H1 (cell line): ENCODE measurements around the gene ADM. TPM values are rescaled to one million over a fixed set of nuclear protein-coding genes. Genes with fewer than 3 reads are reported as not detected.

Experiments used
- CTCF ChIA-PET: fragments of 300-600 bp; sonication (Branson Sonifier 250); formaldehyde crosslinking; loops from one replicate; lab custom pipeline; 2021; ENCODE audit not compliant: partially characterized antibody; lab: Charles Lee
- POLR2A ChIA-PET: fragments of 300-600 bp; sonication (Branson Sonifier 250); formaldehyde crosslinking; loops from one replicate; lab custom pipeline; 2021; ENCODE audit warnings: inconsistent platforms; ENCODE audit not compliant: partially characterized antibody; lab: Charles Lee
- DNase-seq, 2 experiments: peaks; one replicate each; pipeline versions ENCODE4 v3.0.0 to v3.0.0-alpha.2; 2010 to 2022; ENCODE audit warnings: low spot score in 2 of 2, low read depth in 1 of 2, mixed read lengths in 1 of 2
- FAIRE-seq: peaks from 2 replicates; lab custom pipeline; 2011; peaks lifted over from hg19 to GRCh38; lab: Jason Lieb, UNC
- H2AFZ ChIP-seq: 2 replicates; pipeline ENCODE4 v1.8.1; 2012; ENCODE audit warnings: low read length, inconsistent platforms
- H2AK5ac ChIP-seq: 2 replicates; pipeline ENCODE4 v1.6.1; 2013; ENCODE audit warnings: low read depth, low read length
- H2BK120ac ChIP-seq: replicated peaks from 2 replicates; pipeline ENCODE3; 2013; ENCODE audit warnings: low read depth, low read length, inconsistent platforms
- H2BK12ac ChIP-seq: 2 replicates; pipeline ENCODE4 v1.6.1; 2013; ENCODE audit warnings: low read depth, low read length
- H2BK15ac ChIP-seq: 2 replicates; pipeline ENCODE4 v1.6.1; 2013; ENCODE audit warnings: low read length
- H2BK20ac ChIP-seq: 2 replicates; pipeline ENCODE4 v1.6.1; 2013; ENCODE audit warnings: low read length
- H2BK5ac ChIP-seq: 2 replicates; pipeline ENCODE4 v1.6.1; 2013; ENCODE audit warnings: low read depth, low read length
- H3K14ac ChIP-seq: 2 replicates; pipeline ENCODE4 v1.6.1; 2013; ENCODE audit warnings: inconsistent platforms; ENCODE audit not compliant: insufficient read length
- H3K18ac ChIP-seq: 2 replicates; pipeline ENCODE4 v1.6.1; 2013; ENCODE audit warnings: low read length; ENCODE audit errors: extremely low read depth
- H3K23ac ChIP-seq: 2 replicates; pipeline ENCODE4 v1.6.1; 2013; ENCODE audit warnings: inconsistent platforms; ENCODE audit not compliant: insufficient read length
- H3K23me2 ChIP-seq: 2 replicates; pipeline ENCODE4 v1.6.1; 2013; ENCODE audit warnings: low read depth, low read length
- H3K27ac ChIP-seq: 2 replicates; pipeline ENCODE4 v1.6.1; 2011; ENCODE audit warnings: low read depth, low read length, inconsistent platforms
- H3K27me3 ChIP-seq, 4 experiments: replicated peaks in 1 of 4; 1 replicate in 1 of 4; 2 replicates in 3 of 4; pipeline versions ENCODE4 v1.6.1 to v1.8.1; 2011 to 2013; ENCODE audit warnings: low read length in 3 of 4, mild to moderate bottlenecking in 3 of 4, inconsistent platforms in 2 of 4, mixed read lengths in 2 of 4, moderate library complexity in 1 of 4; ENCODE audit not compliant: control insufficient read depth in 3 of 4, insufficient read depth in 3 of 4; ENCODE audit errors: extremely low read depth in 1 of 4
- H3K36me3 ChIP-seq, 4 experiments: 2 replicates each; pipeline versions ENCODE4 v1.6.1 to v1.8.1; 2011 to 2013; ENCODE audit warnings: mild to moderate bottlenecking in 4 of 4, low read length in 3 of 4, moderate library complexity in 2 of 4, control low read depth in 1 of 4, inconsistent platforms in 1 of 4; ENCODE audit not compliant: insufficient read depth in 4 of 4, control insufficient read depth in 2 of 4
- H3K4ac ChIP-seq: replicated peaks from 2 replicates; pipeline ENCODE3; 2013; ENCODE audit warnings: low read length, low read depth, mixed read lengths, inconsistent platforms; ENCODE audit not compliant: insufficient read length
- H3K4me1 ChIP-seq, 4 experiments: replicated peaks in 1 of 4; 1 replicate in 1 of 4; 2 replicates in 3 of 4; pipeline versions ENCODE4 v1.6.1 to v1.8.1; 2011 to 2013; ENCODE audit warnings: low read length in 3 of 4, inconsistent platforms in 2 of 4, mixed read lengths in 1 of 4; ENCODE audit not compliant: insufficient read depth in 4 of 4, control insufficient read depth in 3 of 4
- H3K4me2 ChIP-seq, 2 experiments: 2 replicates each; pipeline versions ENCODE4 v1.6.1 to v1.8.1; 2011 to 2013; ENCODE audit warnings: low read depth in 2 of 2, low read length in 2 of 2, control low read depth in 1 of 2, inconsistent platforms in 1 of 2, mild to moderate bottlenecking in 1 of 2; ENCODE audit not compliant: insufficient read depth in 1 of 2
- H3K4me3 ChIP-seq, 4 experiments: fragments of 200-600, 300-600 bp in 1 of 4; sonication (generic), shearing (Covaris generic), sonication (Bioruptor Twin) in 1 of 4; 2 replicates each; pipeline versions ENCODE4 v1.5.1 to v1.8.1; 2011 to 2016; ENCODE audit warnings: low read length in 4 of 4, low read depth in 3 of 4, control low read depth in 2 of 4, inconsistent platforms in 2 of 4, mild to moderate bottlenecking in 2 of 4, mixed read lengths in 1 of 4, moderate library complexity in 1 of 4; ENCODE audit not compliant: insufficient read depth in 2 of 4; ENCODE audit errors: extremely low read depth in 1 of 4
- H3K56ac ChIP-seq: replicated peaks from 2 replicates; pipeline ENCODE3; 2013; ENCODE audit warnings: low read depth, mild to moderate bottlenecking, mixed read lengths, low read length, inconsistent platforms; ENCODE audit not compliant: insufficient read length
- H3K79me1 ChIP-seq: 2 replicates; pipeline ENCODE4 v1.6.1; 2013; ENCODE audit warnings: low read depth, low read length, control low read depth
- H3K79me2 ChIP-seq, 2 experiments: 2 replicates each; pipeline versions ENCODE4 v1.6.1 to v1.8.1; 2012 to 2013; ENCODE audit warnings: low read length in 2 of 2, mild to moderate bottlenecking in 2 of 2, inconsistent platforms in 1 of 2; ENCODE audit not compliant: insufficient read depth in 2 of 2, control insufficient read depth in 1 of 2
- H3K9ac ChIP-seq, 4 experiments: replicated peaks in 1 of 4; 1 replicate in 1 of 4; 2 replicates in 3 of 4; pipeline versions ENCODE4 v1.6.1 to v1.8.1; 2011 to 2013; ENCODE audit warnings: low read depth in 3 of 4, low read length in 3 of 4, control low read depth in 2 of 4, mild to moderate bottlenecking in 2 of 4, moderate library complexity in 2 of 4, inconsistent platforms in 1 of 4; ENCODE audit errors: extremely low read depth in 1 of 4
- H3K9me3 ChIP-seq, 2 experiments: 2 replicates each; pipeline versions ENCODE4 v1.6.1 to v1.8.1; 2012 to 2013; ENCODE audit warnings: mild to moderate bottlenecking in 2 of 2, moderate library complexity in 2 of 2, control low read depth in 1 of 2, inconsistent platforms in 1 of 2, low read depth in 1 of 2, low read length in 1 of 2, mixed read lengths in 1 of 2; ENCODE audit not compliant: insufficient read depth in 2 of 2
- H4K20me1 ChIP-seq, 2 experiments: replicated peaks in 1 of 2; 2 replicates each; pipeline versions ENCODE3 to v1.8.1; 2011 to 2013; ENCODE audit warnings: inconsistent platforms in 2 of 2, low read length in 2 of 2, mild to moderate bottlenecking in 1 of 2; ENCODE audit not compliant: insufficient read depth in 2 of 2, control insufficient read depth in 1 of 2
- H4K5ac ChIP-seq: 2 replicates; pipeline ENCODE4 v1.6.1; 2013; ENCODE audit warnings: low read length, low read depth, mixed read lengths, inconsistent platforms; ENCODE audit not compliant: insufficient read length
- H4K8ac ChIP-seq: 2 replicates; pipeline ENCODE4 v1.8.0; 2013; ENCODE audit warnings: mild to moderate bottlenecking, moderate library complexity, low read length, inconsistent platforms; ENCODE audit not compliant: insufficient read depth; ENCODE audit errors: extremely low read depth
- H4K91ac ChIP-seq: replicated peaks from 2 replicates; pipeline ENCODE3; 2013; ENCODE audit warnings: low read length, mixed read lengths, inconsistent platforms; ENCODE audit not compliant: insufficient read length
- ASH2L ChIP-seq: fragments of 200-600, 300-600 bp; sonication (generic); IDR thresholded peaks from one replicate; pipeline ENCODE4 v1.7.1; 2017; ENCODE audit warnings: low read length
- EZH2 ChIP-seq: fragments of 200-600 bp; sonication (generic); IDR thresholded peaks from 2 replicates; pipeline ENCODE4 v1.7.1; 2012; ENCODE audit warnings: low read depth, mild to moderate bottlenecking, moderate library complexity, low read length, inconsistent platforms; ENCODE audit not compliant: severe bottlenecking
- JUND ChIP-seq: IDR thresholded peaks from 2 replicates; pipeline ENCODE4 v1.6.1; 2011; ENCODE audit warnings: mild to moderate bottlenecking, improper control_type of control experiment, low read length
- KDM1A ChIP-seq: fragments of 200-600, 300-600 bp; sonication (generic); IDR thresholded peaks from 2 replicates; pipeline ENCODE4 v1.7.1; 2016; ENCODE audit warnings: mild to moderate bottlenecking, low read length, borderline replicate concordance
- NRF1 ChIP-seq: IDR thresholded peaks from 2 replicates; pipeline ENCODE4 v1.6.1; 2011; ENCODE audit warnings: mild to moderate bottlenecking, low read depth, low read length, improper control_type of control experiment
- SAP30 ChIP-seq: fragments of 300-600 bp; sonication (generic); IDR thresholded peaks from 2 replicates; pipeline ENCODE4 v1.7.1; 2012; ENCODE audit warnings: low read length, moderate library complexity, mild to moderate bottlenecking, inconsistent platforms; ENCODE audit not compliant: insufficient read depth, insufficient replicate concordance
- SP1 ChIP-seq: IDR thresholded peaks from 2 replicates; pipeline ENCODE4 v1.6.1; 2011; ENCODE audit warnings: low read depth, low read length
- TEAD4 ChIP-seq: IDR thresholded peaks from 2 replicates; pipeline ENCODE4 v1.6.1; 2012; ENCODE audit warnings: low read depth, low read length, inconsistent platforms, mixed read lengths
- YY1 ChIP-seq: IDR thresholded peaks from 2 replicates; pipeline ENCODE4 v1.6.1; 2011; ENCODE audit warnings: low read depth, mild to moderate bottlenecking, low read length
- polyA plus RNA-seq, 7 experiments: library from polyadenylated mRNA; depleted of rRNA in 3 of 7; stranded (reverse) in 5 of 7; unstranded in 2 of 7; fragments of >200 nt in 5 of 7; fragments of 200-250 nt in 2 of 7; gene quantifications; 1 replicate in 5 of 7; 2 replicates in 1 of 7; 4 replicates in 1 of 7; pipeline versions ENCODE4 v1.2.1 to v1.2.3, GENCODE V29; 2011 to 2013; ENCODE audit warnings: missing spikeins in 2 of 7, mixed read lengths in 2 of 7
- total RNA-seq: library from RNA; stranded (reverse); fragmentation: NEBNext Ultra II Directional; extraction: Animal tissue kit (Norgen Biotek cat#: 25700); gene quantifications from 2 replicates; pipeline ENCODE4 v1.2.1, GENCODE V29; 2021
- TF ChIP-seq, protein P1 (sequence below): IDR thresholded peaks from 2 replicates; pipeline ENCODE4 v1.6.1; 2011; ENCODE audit warnings: low read depth, mild to moderate bottlenecking, low read length; ENCODE audit not compliant: insufficient read depth
- TF ChIP-seq, protein P2 (sequence below): IDR thresholded peaks from 2 replicates; pipeline ENCODE4 v1.6.1; 2012; ENCODE audit warnings: low read length, inconsistent platforms

ADM gene
- total and polyA plus RNA-seq, 2 of the 8 experiments (the other 6 are each of a cell fraction or from before 2014, with no cell fraction given): 94.1 to 95.6 TPM

DNA sequence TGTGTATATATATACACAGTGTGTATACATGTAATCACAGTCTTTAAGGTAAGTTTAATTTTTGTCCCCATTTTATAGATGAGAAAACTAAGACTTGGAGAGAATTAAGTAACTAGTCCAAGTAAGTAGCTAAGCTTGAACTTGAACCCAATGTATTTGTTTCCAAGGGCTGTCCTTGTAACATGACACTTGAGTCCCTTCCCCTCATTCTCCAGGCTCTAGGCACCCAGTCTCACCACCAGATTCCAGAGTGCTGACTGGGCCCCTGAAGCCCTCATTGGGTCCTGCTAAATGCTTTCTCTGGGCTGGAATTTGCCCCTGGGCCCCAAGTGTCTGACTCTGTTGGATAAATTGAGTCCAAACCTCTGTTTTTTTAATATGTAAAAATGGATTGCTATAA lies 45.5 kb downstream of the ADM start:
- Histone ChIP-seq H3K9ac (no peak overlapping the region; a peak in 1 of 7 replicates), H2AFZ (no peak overlapping the region)
- POLR2A ChIA-PET: interaction anchor here (2.5 to 5.5 kb wide), 5 partner anchors 11 to 45 kb away, joined by 9 to 129 read pairs (median 10); partner anchors contain the start of gene ADM

More for the DNA sequence above, 45.5 kb downstream of the ADM start:
- Histone ChIP-seq H3K27me3 (no peaks in the 10 kb centered on the region; a peak in 1 of 7 replicates), H4K20me1 (no peaks in the 10 kb centered on the region), H3K14ac (no peak overlapping the region), H3K27ac (peak overlapping the region; percentile 67; the same call in 1 of the 2 replicates), H2BK5ac (peak overlapping the region; percentile 89), H3K4me3 (peak overlapping the region in 1 of 4 experiments; percentile 6; a peak in 1 of 8 replicates), H2BK15ac (no peak overlapping the region), H2BK20ac (no peak overlapping the region), H4K8ac (no peak overlapping the region), H4K91ac (peak overlapping the region; percentile 23), H3K56ac (no peak overlapping the region), H2AK5ac (no peak overlapping the region), H3K23ac (no peak overlapping the region), H3K36me3 (no peaks in the 10 kb centered on the region; a peak in 1 of 8 replicates), H2BK12ac (peak overlapping the region; percentile 1; the same call in 1 of the 2 replicates), H3K18ac (no peak overlapping the region), H4K5ac (no peak overlapping the region), H3K9me3 (no peaks in the 10 kb centered on the region), H2BK120ac (peak overlapping the region; percentile 69), H3K4me2 (peak overlapping the region; percentile 17 to 19; a peak in 3 of 4 replicates), H3K79me1 (no peaks in the 10 kb centered on the region), H3K23me2 (no peaks in the 10 kb centered on the region), H3K79me2 (no peaks in the 10 kb centered on the region), H3K4me1 (peaks cover 5 to 25% (median 16%) of the 10 kb centered on the region in 4 experiments; a peak in 6 of 7 replicates), H3K4ac (peak overlapping the region; percentile 18)
- FAIRE-seq (no peak), DNase-seq (peak in 1 of 2 experiments; percentile 73)
- CTCF ChIA-PET: interaction anchor here (0.8 to 6.3 kb wide), 5 partner anchors 9 to 46 kb away, joined by 3 to 53 read pairs (median 4); no protein-coding TSS in a partner anchor
- no peak for TF ChIP-seq YY1
- TF ChIP-seq SP1: 0 out of 2 replicates have a peak, but pooled peaks have one; percentile 19
- no peak for TF ChIP-seq SAP30
- TF ChIP-seq, protein P1, sequence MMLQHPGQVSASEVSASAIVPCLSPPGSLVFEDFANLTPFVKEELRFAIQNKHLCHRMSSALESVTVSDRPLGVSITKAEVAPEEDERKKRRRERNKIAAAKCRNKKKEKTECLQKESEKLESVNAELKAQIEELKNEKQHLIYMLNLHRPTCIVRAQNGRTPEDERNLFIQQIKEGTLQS: no peak
- TF ChIP-seq KDM1A: 0 out of 2 replicates have a peak, but pooled peaks have one; percentile 21
- TF ChIP-seq ASH2L: peak; percentile 32
- TF ChIP-seq NRF1: no peak
- TF ChIP-seq EZH2: no peak
- peak; percentile 71; the same call in 1 of the 2 replicates for TF ChIP-seq JUND
- peak; percentile 54; the same call in 1 of the 2 replicates for TF ChIP-seq TEAD4
- TF ChIP-seq, protein P2, sequence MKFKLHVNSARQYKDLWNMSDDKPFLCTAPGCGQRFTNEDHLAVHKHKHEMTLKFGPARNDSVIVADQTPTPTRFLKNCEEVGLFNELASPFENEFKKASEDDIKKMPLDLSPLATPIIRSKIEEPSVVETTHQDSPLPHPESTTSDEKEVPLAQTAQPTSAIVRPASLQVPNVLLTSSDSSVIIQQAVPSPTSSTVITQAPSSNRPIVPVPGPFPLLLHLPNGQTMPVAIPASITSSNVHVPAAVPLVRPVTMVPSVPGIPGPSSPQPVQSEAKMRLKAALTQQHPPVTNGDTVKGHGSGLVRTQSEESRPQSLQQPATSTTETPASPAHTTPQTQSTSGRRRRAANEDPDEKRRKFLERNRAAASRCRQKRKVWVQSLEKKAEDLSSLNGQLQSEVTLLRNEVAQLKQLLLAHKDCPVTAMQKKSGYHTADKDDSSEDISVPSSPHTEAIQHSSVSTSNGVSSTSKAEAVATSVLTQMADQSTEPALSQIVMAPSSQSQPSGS: 0 out of 2 replicates have a peak, but pooled peaks have one; percentile 30
- TF ChIP-seq, all 59 proteins: peak for 6
